GM12891 (cell line): ENCODE measurements around the gene BRD3.

Experiments used
- DNase-seq: peaks from one replicate; pipeline ENCODE4 v3.0.0; 2011; ENCODE audit warnings: low spot score; ENCODE audit not compliant: insufficient read length
- FAIRE-seq: peaks from 2 replicates; lab custom pipeline; 2011; peaks lifted over from hg19 to GRCh38; lab: Jason Lieb, UNC
- PAX5 ChIP-seq: IDR thresholded peaks from 2 replicates; pipeline ENCODE4 v1.6.1; 2011; ENCODE audit warnings: low read length, moderate library complexity, mild to moderate bottlenecking; ENCODE audit not compliant: insufficient read depth, severe bottlenecking
- POLR2A ChIP-seq: IDR thresholded peaks from 2 replicates; pipeline ENCODE4 v1.6.1; 2011; ENCODE audit warnings: low read depth, low read length, control low read depth
- POLR2AphosphoS5 ChIP-seq: IDR thresholded peaks from 2 replicates; pipeline ENCODE4 v1.6.1; 2011; ENCODE audit warnings: low read depth, low read length, control low read depth
- POU2F2 ChIP-seq: IDR thresholded peaks from 2 replicates; pipeline ENCODE4 v1.6.1; 2011; ENCODE audit warnings: low read depth, mild to moderate bottlenecking, control low read depth, low read length, moderate library complexity
- SPI1 ChIP-seq: IDR thresholded peaks from 2 replicates; pipeline ENCODE4 v1.6.1; 2011; ENCODE audit warnings: low read depth, low read length, control low read depth
- TAF1 ChIP-seq: IDR thresholded peaks from 2 replicates; pipeline ENCODE4 v1.6.1; 2011; ENCODE audit warnings: low read depth, low read length, control low read depth

The BRD3 gene

GRCh38 chr9:133986774-133987445, 80.9 kb downstream of the BRD3 start:
- FAIRE-seq, result no peak
- DNase-seq, result no peak
- no peak for TF ChIP-seq TAF1
- no peak for TF ChIP-seq POLR2AphosphoS5
- no peak for TF ChIP-seq PAX5
- no peak for TF ChIP-seq POLR2A
- TF ChIP-seq SPI1, result no peak
- no peak for TF ChIP-seq POU2F2

GRCh38 chr9:133986061-133986460, 81.8 kb downstream of the BRD3 start:
- DNase-seq (no peak), FAIRE-seq (peak; percentile 55)
- TF ChIP-seq TAF1 (no peak), POU2F2 (no peak), PAX5 (no peak), POLR2AphosphoS5 (no peak), POLR2A (no peak), SPI1 (no peak)

GRCh38 chr9:133982971-133983720, 84.7 kb downstream of the BRD3 start:
- no peak for TF ChIP-seq POLR2AphosphoS5
- TF ChIP-seq SPI1, result no peak
- TF ChIP-seq TAF1, result no peak
- no peak for TF ChIP-seq POLR2A
- TF ChIP-seq PAX5, result no peak
- TF ChIP-seq POU2F2, result no peak
- DNase-seq (no peak), FAIRE-seq (no peak)

GRCh38 chr9:133981958-133982681, 85.7 kb downstream of the BRD3 start:
- FAIRE-seq, result no peak
- TF ChIP-seq SPI1 (no peak), POU2F2 (no peak), POLR2A (no peak), TAF1 (no peak)

GRCh38 chr9:133981589-133981957, 86.3 kb downstream of the BRD3 start:
- DNase-seq (no peak), FAIRE-seq (no peak)
- no peak for TF ChIP-seq PAX5
- no peak for TF ChIP-seq SPI1
- no peak for TF ChIP-seq POLR2AphosphoS5
- TF ChIP-seq POU2F2, result no peak
- no peak for TF ChIP-seq TAF1
- TF ChIP-seq POLR2A, result no peak

More at GRCh38 chr9:133981958-133982681, 85.7 kb downstream of the BRD3 start:
- DNase-seq, result no peak

GRCh38 chr9:133980864-133981588, 86.8 kb downstream of the BRD3 start:
- DNase-seq (no peak), FAIRE-seq (no peak)
- TF ChIP-seq SPI1 (no peak), POLR2A (no peak)
